GM18505 (cell line): ENCODE data around the gene C5AR1.
"Not testable (repeated sequence)": the region's sequence is repeated elsewhere in the genome, so short reads cannot be mapped to it uniquely, and the experiment has no call there.

ENCODE experiments used
- ATAC-seq: cut with Tn5 transposase; IDR thresholded peaks from one replicate; pipeline ENCODE4 v1.9.1; 2021; ENCODE audit not compliant: unreplicated experiment
- POLR2A ChIP-seq: IDR thresholded peaks from 4 replicates; pipeline ENCODE4 v1.6.1; 2011; ENCODE audit warnings: borderline replicate concordance; ENCODE audit not compliant: insufficient read depth, insufficient read length; ENCODE audit errors: extremely low read depth

Gene C5AR1

GRCh38 chr19:47351548-47351947 lies 41.9 kb downstream of the C5AR1 start:
- ATAC-seq = no peak
- TF ChIP-seq POLR2A = no peak

- TF ChIP-seq POLR2A = no peak
- ATAC-seq = no peak
These were observed 42.4 kb downstream of the C5AR1 start for GRCh38 chr19:47352095-47352494.

GRCh38 chr19:47353307-47353712 lies 43.6 kb downstream of the C5AR1 start:
- ATAC-seq = no peak
- no peak for TF ChIP-seq POLR2A

GRCh38 chr19:47356900-47357299 lies 47.2 kb downstream of the C5AR1 start:
- ATAC-seq = no peak
- no peak for TF ChIP-seq POLR2A

- ATAC-seq = no peak
- no peak for TF ChIP-seq POLR2A
These were observed 48.4 kb downstream of the C5AR1 start for GRCh38 chr19:47357788-47358680.

GRCh38 chr19:47358936-47359335 lies 49.3 kb downstream of the C5AR1 start:
- TF ChIP-seq POLR2A = no peak
- ATAC-seq = no peak

GRCh38 chr19:47362321-47362720 lies 52.7 kb downstream of the C5AR1 start:
- TF ChIP-seq POLR2A = no peak
- ATAC-seq = no peak

- no peak for ATAC-seq
- TF ChIP-seq POLR2A = no peak
These were observed 54.3 kb downstream of the C5AR1 start for GRCh38 chr19:47363758-47364531.

GRCh38 chr19:47365455-47365854 lies 55.8 kb downstream of the C5AR1 start:
- ATAC-seq = not testable (repeated sequence)

GRCh38 chr19:47370045-47370611 lies 60.5 kb downstream of the C5AR1 start:
- ATAC-seq = no peak
- TF ChIP-seq POLR2A = no peak

- no peak for TF ChIP-seq POLR2A
- ATAC-seq = no peak
These were observed 61.6 kb downstream of the C5AR1 start for GRCh38 chr19:47371261-47371660.
